Measurements from ENCODE around the gene EYS. TPM values are rescaled to one million over a fixed set of nuclear protein-coding genes. Genes with fewer than 3 reads are reported as not detected.

The EYS gene
- total RNA-seq, 6 experiments from 2014 or later, result 0.54 to 2.3 (median 0.74) TPM; not detected in 1

- Histone ChIP-seq H3K36me3 (no peaks in the 10 kb centered on the region), H3K4me3 (no peak overlapping the region), H3K27me3 (no peaks in the 10 kb centered on the region), H3K4me1 (no peaks in the 10 kb centered on the region), H3K27ac (no peak overlapping the region), H3K9me3 (no peaks in the 10 kb centered on the region)
- intact Hi-C loops (cut with DNase I), result no loop called here
- no peak for TF ChIP-seq CTCF (IDR thresholded peaks at IDR 0.05)
- no peak for TF ChIP-seq POLR2A (IDR thresholded peaks at IDR 0.05)
- no peak for DNase-seq
- ATAC-seq, result no peak
- 28% methylated on average over 3 of the region's 7 CpGs for WGBS (ENCODE audit: insufficient coverage, low coverage, low lambda C conversion rate, missing lambda C conversion rate)
Measured at GRCh38 chr6:65000815-65001214, 706.2 kb downstream of the EYS start.

- TF ChIP-seq CTCF (IDR thresholded peaks at IDR 0.05) (no peak), POLR2A (IDR thresholded peaks at IDR 0.05) (no peak)
- intact Hi-C loops (cut with DNase I), result no loop called here
- H3K36me3 ChIP-seq, result no peaks in the 10 kb centered on the region
- H3K27ac ChIP-seq, result no peak overlapping the region
- H3K27me3 ChIP-seq, result no peaks in the 10 kb centered on the region
- ATAC-seq (no peak), DNase-seq (no peak)
- H3K4me3 ChIP-seq, result no peak overlapping the region
- no peaks in the 10 kb centered on the region for H3K4me1 ChIP-seq
- no peaks in the 10 kb centered on the region for H3K9me3 ChIP-seq
Measured at GRCh38 chr6:64998204-64998603, 708.8 kb downstream of the EYS start.

DNA sequence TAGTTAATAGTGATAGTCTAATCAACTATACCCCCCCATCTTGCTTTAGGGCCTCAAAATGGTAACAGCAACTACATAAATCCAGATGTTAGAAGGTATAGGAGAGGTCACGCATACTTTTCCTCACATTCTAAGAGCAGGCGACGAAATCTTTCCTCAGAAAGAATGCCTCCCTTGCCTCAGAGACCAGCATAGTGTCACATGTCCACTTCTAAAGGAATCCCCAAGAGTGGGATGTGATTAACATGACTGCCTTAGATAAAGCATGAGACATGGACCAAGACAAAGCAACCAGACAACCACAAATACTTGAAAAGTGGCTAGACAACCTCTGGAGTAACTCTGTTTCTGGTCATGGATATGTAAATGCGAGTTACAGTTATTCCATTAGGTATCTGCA is 710.7 kb downstream of the EYS start:
- intact Hi-C loops (cut with DNase I), result no loop called here
- TF ChIP-seq CTCF (IDR thresholded peaks at IDR 0.05) (no peak), POLR2A (IDR thresholded peaks at IDR 0.05) (no peak)
- H3K36me3 ChIP-seq, result no peaks in the 10 kb centered on the region
- ATAC-seq (no peak), DNase-seq (no peak)
- 61% methylated on average over 4 of the region's 4 CpGs for WGBS (ENCODE audit: insufficient coverage, low coverage, low lambda C conversion rate, missing lambda C conversion rate)
- H3K4me3 ChIP-seq, result no peak overlapping the region
- H3K27me3 ChIP-seq, result no peaks in the 10 kb centered on the region
- H3K4me1 ChIP-seq, result no peaks in the 10 kb centered on the region
- no peaks in the 10 kb centered on the region for H3K9me3 ChIP-seq
- H3K27ac ChIP-seq, result no peak overlapping the region

- Histone ChIP-seq H3K4me1 (no peaks in the 10 kb centered on the region), H3K9me3 (no peaks in the 10 kb centered on the region), H3K36me3 (no peaks in the 10 kb centered on the region), H3K27me3 (no peaks in the 10 kb centered on the region), H3K27ac (no peak overlapping the region), H3K4me3 (no peak overlapping the region)
- TF ChIP-seq CTCF (IDR thresholded peaks at IDR 0.05), result no peak
- TF ChIP-seq POLR2A (IDR thresholded peaks at IDR 0.05), result no peak
- no peak for DNase-seq
- no peak for ATAC-seq
- intact Hi-C loops (cut with DNase I), result no loop called here
Measured at GRCh38 chr6:64990652-64991304, 716.2 kb downstream of the EYS start.

DNA sequence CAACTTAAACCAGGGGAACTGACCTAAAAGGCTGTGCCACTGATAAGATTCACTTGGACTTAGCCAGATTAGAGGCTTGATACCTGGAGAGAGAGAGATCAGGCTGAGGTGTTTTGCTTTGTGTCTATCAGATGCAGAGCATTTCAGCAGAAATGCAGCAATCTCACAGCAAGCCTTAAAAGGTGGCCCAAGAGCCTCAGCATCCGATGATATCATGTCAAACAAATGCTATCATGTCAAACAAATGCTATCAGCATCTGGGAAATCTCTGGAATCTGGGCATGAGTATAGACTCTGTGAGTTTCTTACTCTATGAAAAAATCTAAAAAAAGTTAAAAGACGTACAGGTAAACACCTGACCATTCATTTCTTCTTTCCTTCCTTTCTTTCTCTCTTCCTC is 718.9 kb downstream of the EYS start:
- Histone ChIP-seq H3K36me3 (no peaks in the 10 kb centered on the region), H3K4me3 (no peak overlapping the region), H3K4me1 (no peaks in the 10 kb centered on the region), H3K9me3 (no peaks in the 10 kb centered on the region), H3K27me3 (no peaks in the 10 kb centered on the region), H3K27ac (no peak overlapping the region)
- WGBS (ENCODE audit: insufficient coverage, low coverage, low lambda C conversion rate, missing lambda C conversion rate), result 38% methylated on average over 2 of the region's 2 CpGs
- intact Hi-C loops (cut with DNase I), result no loop called here
- ATAC-seq (no peak), DNase-seq (no peak)
- TF ChIP-seq POLR2A (IDR thresholded peaks at IDR 0.05) (no peak), CTCF (IDR thresholded peaks at IDR 0.05) (no peak)
